Fibroblast of lung (primary cell): Measurements from ENCODE around the gene AURKB. TPM values are rescaled to one million over a fixed set of nuclear protein-coding genes. Genes with fewer than 3 reads are reported as not detected.

Experiments
- DNase-seq, 2 donors: peaks; one replicate each; pipeline versions ENCODE4 v3.0.0 to v3.0.0-alpha.2; 2010; ENCODE audit warnings: low read depth in 2 of 2
- H2AFZ ChIP-seq: 2 replicates; pipeline ENCODE4 v1.5.1; 2012; ENCODE audit warnings: low read length, control low read depth, inconsistent platforms
- H3K27ac ChIP-seq: 2 replicates; pipeline ENCODE4 v1.5.1; 2011; ENCODE audit warnings: low read length, control low read depth; ENCODE audit not compliant: insufficient read depth
- H3K27me3 ChIP-seq: 2 replicates; pipeline ENCODE4 v1.5.1; 2011; ENCODE audit warnings: mild to moderate bottlenecking, low read length; ENCODE audit not compliant: control insufficient read depth, insufficient read depth
- H3K36me3 ChIP-seq: 2 replicates; pipeline ENCODE4 v1.5.1; 2011; ENCODE audit warnings: low read length; ENCODE audit not compliant: control insufficient read depth, insufficient read depth
- H3K4me1 ChIP-seq: 2 replicates; pipeline ENCODE4 v1.5.1; 2011; ENCODE audit warnings: low read length; ENCODE audit not compliant: control insufficient read depth, insufficient read depth; ENCODE audit errors: extremely low read depth
- H3K4me2 ChIP-seq: 2 replicates; pipeline ENCODE4 v1.5.1; 2011; ENCODE audit warnings: low read length, control low read depth; ENCODE audit not compliant: insufficient read depth; ENCODE audit errors: extremely low read depth
- H3K4me3 ChIP-seq, 4 experiments: fragments of 200-600 bp in 1 of 4; sonication (generic) in 1 of 4; replicated peaks in 1 of 4; 2 replicates each; pipeline ENCODE4 v1.5.1; 2011 to 2016; ENCODE audit warnings: low read length in 4 of 4, low read depth in 3 of 4, mild to moderate bottlenecking in 3 of 4, control low read depth in 2 of 4, inconsistent platforms in 1 of 4, mixed read lengths in 1 of 4; ENCODE audit not compliant: insufficient read depth in 1 of 4; ENCODE audit errors: control extremely low read depth in 1 of 4
- H3K79me2 ChIP-seq: 2 replicates; pipeline ENCODE4 v1.5.1; 2012; ENCODE audit warnings: mild to moderate bottlenecking, low read length, inconsistent platforms; ENCODE audit not compliant: control insufficient read depth, insufficient read depth
- H3K9ac ChIP-seq: 2 replicates; pipeline ENCODE4 v1.5.1; 2011; ENCODE audit warnings: mild to moderate bottlenecking, low read length, control low read depth; ENCODE audit not compliant: insufficient read depth
- H3K9me3 ChIP-seq: 2 replicates; pipeline ENCODE4 v1.5.1; 2012; ENCODE audit warnings: low read depth, low read length; ENCODE audit not compliant: control insufficient read depth, insufficient read depth
- H4K20me1 ChIP-seq: 2 replicates; pipeline ENCODE4 v1.5.1; 2011; ENCODE audit warnings: low read length; ENCODE audit not compliant: control insufficient read depth, insufficient read depth; ENCODE audit errors: extremely low read depth
- CTCF ChIP-seq, 2 donors: IDR thresholded peaks in 1 of 2; conservative IDR thresholded peaks in 1 of 2; 1 replicate in 1 of 2; 2 replicates in 1 of 2; pipeline ENCODE4 v1.5.1; 2011 to 2012; ENCODE audit warnings: low read length in 2 of 2, control low read depth in 1 of 2, inconsistent platforms in 1 of 2, low read depth in 1 of 2, mild to moderate bottlenecking in 1 of 2
- EZH2 ChIP-seq: IDR thresholded peaks from 2 replicates; pipeline ENCODE4 v1.5.1; 2012; ENCODE audit warnings: low read length, control low read depth, mild to moderate bottlenecking; ENCODE audit errors: missing control alignments
- polyA plus RNA-seq, 2 donors: library from polyadenylated mRNA; depleted of rRNA in 1 of 2; stranded (reverse) in 1 of 2; unstranded in 1 of 2; fragments of >200 nt; gene quantifications; 2 replicates each; pipeline ENCODE4 v1.2.1, GENCODE V29; 2011 to 2012; ENCODE audit warnings: missing spikeins in 1 of 2
- total RNA-seq: library from RNA; depleted of rRNA; stranded (reverse); fragments of >200 nt; gene quantifications from 2 replicates; pipeline ENCODE4 v1.2.1, GENCODE V29; 2014

AURKB gene
- total and polyA plus RNA-seq, 2 donors (not counting 1 experiment from before 2014, with no cell fraction given): 7.5 to 8.4 TPM

- Histone ChIP-seq H3K4me2 (no peak overlapping the region), H3K9me3 (no peaks in the 10 kb centered on the region), H3K4me3 (no peak overlapping the region), H3K4me1 (peaks cover 25% of the 10 kb centered on the region), H2AFZ (no peak overlapping the region), H3K79me2 (peaks cover 9% of the 10 kb centered on the region), H3K36me3 (peaks cover under 1% of the 10 kb centered on the region), H3K27ac (no peak overlapping the region), H3K9ac (no peak overlapping the region), H4K20me1 (no peaks in the 10 kb centered on the region), H3K27me3 (no peaks in the 10 kb centered on the region)
- DNase-seq: no peak
- TF ChIP-seq EZH2 (no peak), CTCF (conservative IDR thresholded peaks at IDR 0.05 in 1 of 2, IDR thresholded peaks at IDR 0.05 in 1 of 2; ENCODE audit: low read depth in 1 of 2, low read length in 2 of 2) (no peak)
Measured at GRCh38 chr17:8166731-8167130, 43.6 kb downstream of the AURKB start.

- no peak for DNase-seq
- H3K79me2 ChIP-seq: peaks cover 18% of the 10 kb centered on the region
- H4K20me1 ChIP-seq: no peaks in the 10 kb centered on the region
- TF ChIP-seq CTCF (conservative IDR thresholded peaks at IDR 0.05 in 1 of 2, IDR thresholded peaks at IDR 0.05 in 1 of 2; ENCODE audit: low read depth in 1 of 2, low read length in 2 of 2): no peak
- TF ChIP-seq EZH2: no peak
- peaks cover 10% of the 10 kb centered on the region for H3K36me3 ChIP-seq
- peaks cover 35% of the 10 kb centered on the region for H3K4me1 ChIP-seq
- peak overlapping the region; percentile 94 for H3K27ac ChIP-seq
- peak overlapping the region; percentile 64 for H3K4me2 ChIP-seq
- no peak overlapping the region for H3K4me3 ChIP-seq
- peak overlapping the region; percentile 31 for H3K9ac ChIP-seq
- no peak overlapping the region for H2AFZ ChIP-seq
- no peaks in the 10 kb centered on the region for H3K9me3 ChIP-seq
- no peaks in the 10 kb centered on the region for H3K27me3 ChIP-seq
Measured at GRCh38 chr17:8164815-8165131, 45.6 kb downstream of the AURKB start.

- Histone ChIP-seq H3K9me3 (no peaks in the 10 kb centered on the region), H3K4me2 (peak overlapping the region; percentile 64), H3K9ac (no peak overlapping the region), H3K27ac (peak overlapping the region; percentile 94), H3K4me3 (no peak overlapping the region), H4K20me1 (no peaks in the 10 kb centered on the region), H3K79me2 (peaks cover 18% of the 10 kb centered on the region), H3K36me3 (peaks cover 12% of the 10 kb centered on the region), H2AFZ (no peak overlapping the region), H3K4me1 (peaks cover 35% of the 10 kb centered on the region), H3K27me3 (no peaks in the 10 kb centered on the region)
- TF ChIP-seq CTCF (conservative IDR thresholded peaks at IDR 0.05 in 1 of 2, IDR thresholded peaks at IDR 0.05 in 1 of 2; ENCODE audit: low read depth in 1 of 2, low read length in 2 of 2) (no peak), EZH2 (no peak)
- DNase-seq: peak; percentile 37 to 59
Measured at GRCh38 chr17:8163978-8164814, 46.2 kb downstream of the AURKB start.
